HT1080 (cell line): ENCODE results near the gene EIF4G3. TPM values are rescaled to one million over a fixed set of nuclear protein-coding genes. Genes with fewer than 3 reads are reported as not detected.

Experiments used
- DNase-seq: peaks from one replicate; pipeline ENCODE4 v3.0.0-alpha.2; 2015; ENCODE audit warnings: low read depth
- small RNA-seq: library from RNA; depleted of rRNA; stranded (forward); fragments of <200 nt; gene quantifications from one replicate; pipeline ENCODE3, GENCODE V24; 2014
- total RNA-seq: library from RNA; depleted of rRNA; stranded (reverse); fragments of >200 nt; shearing (Covaris generic); gene quantifications from 2 replicates; pipeline ENCODE4 v1.2.3, GENCODE V29; 2014; rRNA removed

The EIF4G3 gene
- total RNA-seq, 1 experiment from 2014 or later = 29.7 TPM

GRCh38 chr1:20775700-20776099 lies 401.0 kb downstream of the EIF4G3 start:
- DNase-seq = no peak

GRCh38 chr1:20771780-20772179 lies 404.9 kb downstream of the EIF4G3 start:
- DNase-seq = no peak

GRCh38 chr1:20770314-20771087 lies 406.2 kb downstream of the EIF4G3 start:
- no peak for DNase-seq

GRCh38 chr1:20767271-20767670 lies 409.4 kb downstream of the EIF4G3 start:
- no peak for DNase-seq

- no peak for DNase-seq
These were observed 413.3 kb downstream of the EIF4G3 start for GRCh38 chr1:20763417-20763816.

GRCh38 chr1:20760322-20760721 lies 416.4 kb downstream of the EIF4G3 start:
- DNase-seq = no peak

Small RNA genes lying within 50 kb of the gene (small RNA-seq; reads per million reads assigned to genes)
- not detected for gene AL627311.1
- not detected for gene MIR1256
- gene RNU7-200P = not detected

Other genes starting within 250 kb of the EIF4G3 start
- gene ECE1, start 113.6 kb upstream of the EIF4G3 start, total RNA-seq = 66.6 and 72.6 TPM in 2 replicates